Breast epithelium (tissue), 4 donors: ENCODE results near the gene SPOPL. TPM values are rescaled to one million over a fixed set of nuclear protein-coding genes. Genes with fewer than 3 reads are reported as not detected.

Source experiments
- DNase-seq, 2 donors: peaks; one replicate each; pipeline ENCODE4 v3.0.0-alpha.2; 2019; ENCODE audit warnings: low spot score in 2 of 2
- H3K27ac ChIP-seq, 2 donors: fragments of 200-600 bp; sonication (generic) in 1 of 2; one replicate each; pipeline ENCODE4 v1.5.1; 2016 to 2019; ENCODE audit warnings: mild to moderate bottlenecking in 1 of 2
- H3K27me3 ChIP-seq, 2 donors: fragments of 200-600 bp; sonication (generic) in 1 of 2; one replicate each; pipeline versions ENCODE4 v1.5.1 to v1.6.0; 2017 to 2019; ENCODE audit warnings: control low read depth in 1 of 2, mild to moderate bottlenecking in 1 of 2
- H3K36me3 ChIP-seq: fragments of 200-600 bp; one replicate; pipeline ENCODE4 v1.5.1; 2019
- H3K4me1 ChIP-seq, 2 donors: fragments of 200-600 bp; sonication (generic); one replicate each; pipeline ENCODE4 v1.5.1; 2016 to 2019; ENCODE audit warnings: control low read depth in 1 of 2
- H3K4me3 ChIP-seq, 3 donors: fragments of 200-600 bp; sonication (generic); 1 replicate in 2 of 3; 2 replicates in 1 of 3; pipeline ENCODE4 v1.5.1; 2016 to 2019; ENCODE audit warnings: mild to moderate bottlenecking in 3 of 3, moderate library complexity in 2 of 3
- H3K9me3 ChIP-seq, 2 donors: fragments of 200-600 bp; sonication (generic) in 1 of 2; one replicate each; pipeline ENCODE4 v1.5.1; 2016 to 2019; ENCODE audit warnings: control low read depth in 1 of 2
- POLR2A ChIP-seq: fragments of 450-650 bp; IDR thresholded peaks from one replicate; pipeline ENCODE4 v1.6.1; 2016; ENCODE audit warnings: antibody characterized with exemption, mild to moderate bottlenecking, moderate library complexity
- POLR2AphosphoS5 ChIP-seq, 3 donors: sonication (generic); formaldehyde crosslinking; IDR thresholded peaks; one replicate each; pipeline ENCODE4 v1.6.1; 2017; ENCODE audit warnings: antibody characterized with exemption in 3 of 3
- intact Hi-C: fragments of 100-400 bp; cut with DNase I; formaldehyde crosslinking; loops from one replicate; pipeline ENCODE4 v1.15.1; 2023; ENCODE audit warnings: low total_unique reads
- total RNA-seq, 3 donors: library from RNA; depleted of rRNA; stranded (reverse); fragments of >200 nt; gene quantifications; one replicate each; pipeline ENCODE4 v1.1.0, GENCODE V29; 2016
- TF ChIP-seq, protein P1 (sequence below), 3 donors: fragments of 450-650 bp; IDR thresholded peaks; one replicate each; pipeline ENCODE4 v1.5.1; 2016 to 2017; ENCODE audit warnings: antibody characterized with exemption in 3 of 3, mild to moderate bottlenecking in 3 of 3, moderate library complexity in 3 of 3

SPOPL gene
- total RNA-seq, 3 donors from 2014 or later: 25.3 to 71.4 (median 49.2) TPM

DNA sequence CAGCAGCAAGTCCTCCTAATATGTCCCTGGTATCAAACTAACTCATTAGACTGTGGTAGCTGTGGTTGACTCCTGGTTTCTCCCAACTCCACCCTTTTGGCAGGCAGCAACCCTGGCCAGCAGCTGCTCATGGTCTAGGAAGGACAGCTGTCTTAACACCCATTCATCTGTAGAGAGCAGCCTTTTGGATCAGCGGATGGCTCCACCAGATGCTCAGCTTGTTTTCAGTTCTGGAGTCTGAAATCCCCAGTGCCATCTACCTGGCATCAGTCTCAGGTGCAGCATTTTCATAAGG lies 100.5 kb downstream of the SPOPL start:
- DNase-seq: no peak

GRCh38 chr2:138607746-138608145 lies 106.2 kb downstream of the SPOPL start:
- Histone ChIP-seq H3K27me3 (no peaks in the 10 kb centered on the region), H3K27ac (no peak overlapping the region), H3K9me3 (no peaks in the 10 kb centered on the region), H3K36me3 (no peaks in the 10 kb centered on the region), H3K4me1 (no peaks in the 10 kb centered on the region), H3K4me3 (no peak overlapping the region)
- no peak for DNase-seq
- intact Hi-C loops: no loop called here
- TF ChIP-seq POLR2AphosphoS5 (IDR thresholded peaks at IDR 0.05): no peak
- TF ChIP-seq, protein P1, sequence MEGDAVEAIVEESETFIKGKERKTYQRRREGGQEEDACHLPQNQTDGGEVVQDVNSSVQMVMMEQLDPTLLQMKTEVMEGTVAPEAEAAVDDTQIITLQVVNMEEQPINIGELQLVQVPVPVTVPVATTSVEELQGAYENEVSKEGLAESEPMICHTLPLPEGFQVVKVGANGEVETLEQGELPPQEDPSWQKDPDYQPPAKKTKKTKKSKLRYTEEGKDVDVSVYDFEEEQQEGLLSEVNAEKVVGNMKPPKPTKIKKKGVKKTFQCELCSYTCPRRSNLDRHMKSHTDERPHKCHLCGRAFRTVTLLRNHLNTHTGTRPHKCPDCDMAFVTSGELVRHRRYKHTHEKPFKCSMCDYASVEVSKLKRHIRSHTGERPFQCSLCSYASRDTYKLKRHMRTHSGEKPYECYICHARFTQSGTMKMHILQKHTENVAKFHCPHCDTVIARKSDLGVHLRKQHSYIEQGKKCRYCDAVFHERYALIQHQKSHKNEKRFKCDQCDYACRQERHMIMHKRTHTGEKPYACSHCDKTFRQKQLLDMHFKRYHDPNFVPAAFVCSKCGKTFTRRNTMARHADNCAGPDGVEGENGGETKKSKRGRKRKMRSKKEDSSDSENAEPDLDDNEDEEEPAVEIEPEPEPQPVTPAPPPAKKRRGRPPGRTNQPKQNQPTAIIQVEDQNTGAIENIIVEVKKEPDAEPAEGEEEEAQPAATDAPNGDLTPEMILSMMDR (IDR thresholded peaks at IDR 0.05): no peak

More for the DNA sequence above, 100.5 kb downstream of the SPOPL start:
- intact Hi-C loops: no loop called here
- TF ChIP-seq, protein P1 (IDR thresholded peaks at IDR 0.05): no peak
- TF ChIP-seq POLR2AphosphoS5 (IDR thresholded peaks at IDR 0.05): no peak
- TF ChIP-seq POLR2A: no peak
- no peaks in the 10 kb centered on the region for H3K27me3 ChIP-seq
- H3K36me3 ChIP-seq: no peaks in the 10 kb centered on the region
- H3K27ac ChIP-seq: no peak overlapping the region
- no peaks in the 10 kb centered on the region for H3K4me1 ChIP-seq
- no peak overlapping the region for H3K4me3 ChIP-seq
- H3K9me3 ChIP-seq: no peaks in the 10 kb centered on the region

DNA sequence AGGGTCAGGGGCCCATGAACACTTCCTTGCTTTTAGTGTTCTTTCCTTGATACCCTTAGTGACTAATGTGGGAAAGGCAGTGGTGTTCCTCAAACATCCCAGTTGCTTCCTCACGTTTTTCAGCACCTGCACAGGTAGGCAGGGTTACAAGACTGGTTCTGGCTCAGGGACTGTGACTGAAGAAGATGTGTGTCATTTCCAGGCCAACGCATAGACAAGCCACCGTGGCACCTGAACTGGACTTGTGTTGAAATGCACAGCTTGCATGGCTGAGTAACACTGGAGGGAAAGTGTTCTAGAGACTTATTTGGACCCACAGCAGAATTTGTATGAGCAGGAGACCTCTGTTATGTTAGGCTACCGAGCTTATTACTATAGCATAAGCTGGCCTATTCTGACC lies 107.9 kb downstream of the SPOPL start:
- H3K27me3 ChIP-seq: no peaks in the 10 kb centered on the region
- DNase-seq: no peak
- H3K4me1 ChIP-seq: no peaks in the 10 kb centered on the region
- intact Hi-C loops: no loop called here
- TF ChIP-seq POLR2A (no peak), POLR2AphosphoS5 (IDR thresholded peaks at IDR 0.05) (no peak)
- TF ChIP-seq, protein P1 (IDR thresholded peaks at IDR 0.05): no peak
- H3K27ac ChIP-seq: no peak overlapping the region
- no peaks in the 10 kb centered on the region for H3K9me3 ChIP-seq
- no peak overlapping the region for H3K4me3 ChIP-seq
- H3K36me3 ChIP-seq: no peaks in the 10 kb centered on the region

GRCh38 chr2:138610201-138610953 lies 108.8 kb downstream of the SPOPL start:
- no peak overlapping the region for H3K4me3 ChIP-seq
- TF ChIP-seq POLR2A: no peak
- TF ChIP-seq POLR2AphosphoS5 (IDR thresholded peaks at IDR 0.05): no peak
- TF ChIP-seq, protein P1 (IDR thresholded peaks at IDR 0.05): no peak
- intact Hi-C loops: no loop called here

GRCh38 chr2:138615257-138615656 lies 113.7 kb downstream of the SPOPL start:
- no peak overlapping the region for H3K27ac ChIP-seq
- H3K4me3 ChIP-seq: no peak overlapping the region
- no peaks in the 10 kb centered on the region for H3K36me3 ChIP-seq
- TF ChIP-seq, protein P1 (IDR thresholded peaks at IDR 0.05): no peak
- no peak for TF ChIP-seq POLR2AphosphoS5 (IDR thresholded peaks at IDR 0.05)
- no peak for TF ChIP-seq POLR2A
- intact Hi-C loops: no loop called here
- DNase-seq: no peak
- no peaks in the 10 kb centered on the region for H3K4me1 ChIP-seq
- H3K27me3 ChIP-seq: no peaks in the 10 kb centered on the region
- H3K9me3 ChIP-seq: no peaks in the 10 kb centered on the region

More at GRCh38 chr2:138610201-138610953, 108.8 kb downstream of the SPOPL start:
- no peak for DNase-seq
- Histone ChIP-seq H3K36me3 (no peaks in the 10 kb centered on the region), H3K27ac (no peak overlapping the region), H3K4me1 (no peaks in the 10 kb centered on the region), H3K27me3 (no peaks in the 10 kb centered on the region), H3K9me3 (no peaks in the 10 kb centered on the region)
